ENCODE results near the gene HAPLN1. TPM values are rescaled to one million over a fixed set of nuclear protein-coding genes. Genes with fewer than 3 reads are reported as not detected.

Gene HAPLN1
- total RNA-seq, 1 donor = under 0.01 TPM

DNA sequence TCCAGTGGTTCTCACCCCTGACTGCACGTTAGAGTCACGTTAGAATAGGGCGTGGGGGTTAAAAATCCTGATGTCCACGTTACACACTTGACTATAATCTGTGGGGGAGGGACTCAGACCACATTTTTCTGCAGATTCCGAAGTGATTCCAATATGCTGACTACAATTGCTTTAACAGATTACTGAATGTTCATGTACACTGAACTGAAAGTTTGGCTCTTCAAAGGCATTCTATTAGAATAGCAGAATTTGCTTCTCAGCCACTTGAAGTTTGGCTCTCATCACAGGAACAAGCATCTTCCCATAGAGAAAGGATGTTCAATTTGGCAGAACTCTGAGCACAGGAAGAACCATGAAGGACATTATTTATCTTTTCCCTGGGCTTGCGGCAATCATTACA lies 84.5 kb downstream of the HAPLN1 start:
- Histone ChIP-seq H3K9me3 (ENCODE audit: low read depth, low read length) (no peaks in the 10 kb centered on the region), H3K27me3 (ENCODE audit: insufficient read depth, low read length) (no peaks in the 10 kb centered on the region), H3K4me3 (ENCODE audit: low read length) (no peak overlapping the region), H3K4me1 (ENCODE audit: insufficient read depth, low read length) (no peaks in the 10 kb centered on the region)

DNA sequence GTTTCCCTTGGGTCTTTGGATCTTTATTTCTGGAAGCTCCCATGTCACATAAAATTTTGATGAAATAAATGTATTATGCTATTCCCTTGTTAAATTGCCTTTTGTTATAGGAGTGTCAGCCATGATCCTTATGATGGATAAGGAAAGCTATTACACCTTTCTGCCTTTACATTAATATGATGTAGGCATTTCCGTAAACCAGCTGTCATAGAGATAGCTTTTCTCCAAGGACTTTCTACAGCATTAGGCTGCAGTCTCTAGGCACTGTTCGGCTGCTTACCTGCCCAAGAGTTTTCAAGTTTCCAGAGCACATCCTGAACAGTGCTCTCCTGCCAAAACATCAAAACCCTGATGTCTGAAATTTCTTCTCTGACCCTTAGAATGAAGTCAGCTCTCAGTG lies 87.4 kb downstream of the HAPLN1 start:
- Histone ChIP-seq H3K4me1 (ENCODE audit: insufficient read depth, low read length) (no peaks in the 10 kb centered on the region), H3K4me3 (ENCODE audit: low read length) (no peak overlapping the region), H3K9me3 (ENCODE audit: low read depth, low read length) (no peaks in the 10 kb centered on the region), H3K27me3 (ENCODE audit: insufficient read depth, low read length) (no peaks in the 10 kb centered on the region)

DNA sequence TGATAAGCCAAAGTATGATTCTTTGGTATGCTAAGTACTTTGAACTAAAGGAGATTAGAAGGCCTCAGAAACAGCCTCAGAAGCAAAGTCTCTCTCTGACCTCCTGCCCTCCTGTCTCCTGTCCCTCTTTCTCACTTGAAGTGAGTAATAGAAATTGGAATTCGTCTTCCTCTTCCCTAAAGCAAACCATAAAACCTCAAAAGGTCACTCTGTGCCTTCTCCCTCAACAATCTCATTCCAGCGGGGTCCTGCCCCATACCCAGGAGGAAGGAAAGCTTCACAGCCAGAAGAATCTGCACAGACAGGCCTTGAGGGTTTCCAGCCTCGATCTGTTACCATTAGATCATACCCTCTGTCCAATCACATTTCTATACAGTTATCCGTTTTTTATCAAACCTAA lies 87.8 kb downstream of the HAPLN1 start:
- Histone ChIP-seq H3K4me1 (ENCODE audit: insufficient read depth, low read length) (no peaks in the 10 kb centered on the region), H3K4me3 (ENCODE audit: low read length) (no peak overlapping the region), H3K9me3 (ENCODE audit: low read depth, low read length) (no peaks in the 10 kb centered on the region), H3K27me3 (ENCODE audit: insufficient read depth, low read length) (no peaks in the 10 kb centered on the region)

DNA sequence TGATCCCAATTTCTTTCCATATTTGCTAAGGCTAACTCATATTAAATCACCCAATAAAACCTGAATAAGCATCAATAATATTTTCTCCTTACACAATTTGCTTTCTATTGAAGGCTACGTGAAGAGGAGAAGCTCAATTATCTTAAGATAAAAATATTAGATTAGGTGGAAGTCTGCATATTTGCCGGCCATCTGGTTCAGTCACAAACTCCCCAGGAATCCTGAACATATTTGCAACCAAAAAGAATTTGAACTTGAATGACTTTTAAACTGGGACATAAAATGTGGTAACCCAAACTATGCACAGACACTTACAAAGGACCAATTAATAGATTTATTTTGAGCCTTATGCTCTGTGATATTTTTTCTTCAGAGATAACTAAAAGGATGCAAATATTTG lies 92.3 kb downstream of the HAPLN1 start:
- Histone ChIP-seq H3K27me3 (ENCODE audit: insufficient read depth, low read length) (no peaks in the 10 kb centered on the region), H3K4me1 (ENCODE audit: insufficient read depth, low read length) (no peaks in the 10 kb centered on the region), H3K4me3 (ENCODE audit: low read length) (no peak overlapping the region), H3K9me3 (ENCODE audit: low read depth, low read length) (no peaks in the 10 kb centered on the region)

DNA sequence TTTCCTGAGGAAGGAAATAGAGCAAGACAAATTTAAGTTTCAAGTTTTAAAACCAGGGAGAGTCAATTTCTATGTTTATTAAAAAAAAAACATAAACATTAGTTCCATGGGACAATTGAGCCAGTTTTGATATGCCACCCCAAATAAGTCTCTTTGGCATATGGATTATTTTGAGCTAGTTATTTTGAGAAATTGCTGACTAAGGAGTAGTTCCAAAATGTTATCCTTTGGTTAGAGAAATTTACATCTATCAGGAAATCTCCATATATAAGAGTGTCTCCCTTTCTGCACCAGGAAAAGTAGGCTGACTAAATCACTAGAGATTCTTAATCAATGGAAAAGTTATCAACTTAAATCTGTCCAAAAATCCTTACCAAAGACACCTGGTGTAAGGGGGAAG lies 105.8 kb downstream of the HAPLN1 start:
- no peak overlapping the region for H3K4me3 ChIP-seq (ENCODE audit: low read length)
- H3K9me3 ChIP-seq (ENCODE audit: low read depth, low read length) = peaks cover 10% of the 10 kb centered on the region
- no peaks in the 10 kb centered on the region for H3K4me1 ChIP-seq (ENCODE audit: insufficient read depth, low read length)
- no peaks in the 10 kb centered on the region for H3K27me3 ChIP-seq (ENCODE audit: insufficient read depth, low read length)

DNA sequence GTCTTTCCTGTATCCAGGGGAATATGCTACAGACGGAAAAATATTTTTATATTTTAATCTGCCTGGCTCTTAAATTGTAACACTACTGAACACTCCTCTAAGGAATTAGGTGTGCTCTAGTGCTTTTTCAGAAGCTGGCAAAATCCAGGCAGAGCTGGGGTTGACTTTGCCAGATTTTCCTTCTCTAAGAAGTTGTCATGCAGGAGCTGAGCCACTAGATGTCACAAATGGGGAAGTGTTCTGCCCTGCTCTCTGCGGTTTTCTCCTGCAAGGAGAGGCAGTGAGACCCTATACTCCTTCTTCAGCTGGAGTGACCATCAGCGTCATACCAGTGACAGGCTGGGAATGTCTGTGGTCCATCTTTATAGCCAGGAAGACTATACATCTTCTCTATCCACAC lies 112.5 kb downstream of the HAPLN1 start:
- no peaks in the 10 kb centered on the region for H3K27me3 ChIP-seq (ENCODE audit: insufficient read depth, low read length)
- H3K9me3 ChIP-seq (ENCODE audit: low read depth, low read length) = no peaks in the 10 kb centered on the region
- no peaks in the 10 kb centered on the region for H3K4me1 ChIP-seq (ENCODE audit: insufficient read depth, low read length)
- no peak overlapping the region for H3K4me3 ChIP-seq (ENCODE audit: low read length)

DNA sequence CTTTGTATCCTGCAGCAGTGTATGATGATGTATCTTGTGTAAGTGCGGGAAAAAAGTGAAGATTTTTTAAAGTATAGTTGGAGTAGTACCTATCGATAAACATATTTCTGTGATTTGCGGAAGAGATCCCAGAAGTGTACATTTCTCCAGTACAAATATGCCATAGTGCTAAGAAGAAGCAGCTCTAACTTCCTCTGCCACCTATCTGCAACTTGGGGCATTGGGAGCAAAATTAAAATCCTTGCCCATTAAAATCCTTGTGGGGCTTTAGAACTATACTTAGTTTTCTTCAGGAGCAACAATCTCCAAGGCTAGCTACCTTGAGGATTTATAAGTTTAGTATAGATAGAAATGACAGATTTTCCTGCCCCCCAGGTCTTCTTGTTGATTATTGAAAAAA lies 125.4 kb downstream of the HAPLN1 start:
- H3K4me1 ChIP-seq (ENCODE audit: insufficient read depth, low read length) = no peaks in the 10 kb centered on the region
- H3K9me3 ChIP-seq (ENCODE audit: low read depth, low read length) = no peaks in the 10 kb centered on the region
- H3K27me3 ChIP-seq (ENCODE audit: insufficient read depth, low read length) = no peaks in the 10 kb centered on the region
- H3K4me3 ChIP-seq (ENCODE audit: low read length) = no peak overlapping the region

DNA sequence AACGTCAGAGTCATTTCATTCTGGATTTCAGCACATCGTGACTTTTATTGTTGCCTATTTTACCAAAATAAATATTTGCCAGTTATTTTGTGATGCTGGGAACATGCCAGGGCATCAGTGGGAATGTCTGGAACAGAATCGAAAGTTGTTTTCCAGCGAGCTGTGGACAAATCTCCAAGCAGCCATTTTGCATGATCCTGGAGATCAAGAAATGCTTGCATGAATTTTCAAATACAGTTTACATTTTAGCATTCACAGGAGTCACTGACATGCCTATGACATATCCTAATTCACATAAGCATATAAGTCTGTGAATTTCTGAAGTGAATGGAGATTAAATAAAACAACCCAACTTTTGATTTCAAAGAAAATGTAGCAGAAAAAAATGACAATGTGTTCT lies 129.7 kb downstream of the HAPLN1 start:
- Histone ChIP-seq H3K9me3 (ENCODE audit: low read depth, low read length) (no peaks in the 10 kb centered on the region), H3K4me1 (ENCODE audit: insufficient read depth, low read length) (no peaks in the 10 kb centered on the region), H3K27me3 (ENCODE audit: insufficient read depth, low read length) (no peaks in the 10 kb centered on the region), H3K4me3 (ENCODE audit: low read length) (no peak overlapping the region)

DNA sequence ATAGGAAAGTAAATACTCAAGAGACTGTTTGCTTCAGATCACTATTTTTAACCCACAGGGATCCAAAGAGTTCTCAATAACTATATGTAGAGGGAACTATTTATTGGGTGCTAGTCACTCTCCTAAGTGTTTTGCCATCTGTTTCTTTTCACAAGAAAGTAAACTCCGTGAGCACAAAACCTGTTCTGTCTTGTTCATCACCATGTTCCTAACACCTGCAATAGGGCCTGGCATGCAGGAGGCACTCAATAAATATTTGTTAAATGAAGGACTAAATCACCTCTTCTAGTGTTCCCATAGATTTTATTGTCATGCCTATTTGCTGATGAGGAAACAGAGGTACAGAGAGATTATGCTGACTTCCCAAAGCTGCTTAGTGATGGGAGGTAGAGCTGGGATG lies 130.9 kb downstream of the HAPLN1 start:
- Histone ChIP-seq H3K9me3 (ENCODE audit: low read depth, low read length) (no peaks in the 10 kb centered on the region), H3K4me1 (ENCODE audit: insufficient read depth, low read length) (no peaks in the 10 kb centered on the region), H3K4me3 (ENCODE audit: low read length) (no peak overlapping the region), H3K27me3 (ENCODE audit: insufficient read depth, low read length) (no peaks in the 10 kb centered on the region)

Other genes starting within 250 kb of the HAPLN1 start
- gene VCAN, start 249.1 kb downstream of the HAPLN1 start, total RNA-seq = 549 TPM

All from mononuclear cell (primary cell).